GM23248 (cell line): ENCODE measurements around the gene KIF18B.

ENCODE experiments used
- EZH2 ChIP-seq: fragments of 200-600 bp; sonication (generic); IDR thresholded peaks from 2 replicates; pipeline ENCODE4 v1.6.1; 2018; ENCODE audit warnings: antibody characterized with exemption, mild to moderate bottlenecking; ENCODE audit not compliant: insufficient read depth, poor library complexity, severe bottlenecking
- EZH2phosphoT487 ChIP-seq: fragments of 200-600 bp; sonication (generic); IDR thresholded peaks from 2 replicates; pipeline ENCODE4 v1.6.1; 2018; ENCODE audit warnings: antibody characterized with exemption, moderate library complexity, mild to moderate bottlenecking, low read depth; ENCODE audit not compliant: insufficient read depth

DNA sequence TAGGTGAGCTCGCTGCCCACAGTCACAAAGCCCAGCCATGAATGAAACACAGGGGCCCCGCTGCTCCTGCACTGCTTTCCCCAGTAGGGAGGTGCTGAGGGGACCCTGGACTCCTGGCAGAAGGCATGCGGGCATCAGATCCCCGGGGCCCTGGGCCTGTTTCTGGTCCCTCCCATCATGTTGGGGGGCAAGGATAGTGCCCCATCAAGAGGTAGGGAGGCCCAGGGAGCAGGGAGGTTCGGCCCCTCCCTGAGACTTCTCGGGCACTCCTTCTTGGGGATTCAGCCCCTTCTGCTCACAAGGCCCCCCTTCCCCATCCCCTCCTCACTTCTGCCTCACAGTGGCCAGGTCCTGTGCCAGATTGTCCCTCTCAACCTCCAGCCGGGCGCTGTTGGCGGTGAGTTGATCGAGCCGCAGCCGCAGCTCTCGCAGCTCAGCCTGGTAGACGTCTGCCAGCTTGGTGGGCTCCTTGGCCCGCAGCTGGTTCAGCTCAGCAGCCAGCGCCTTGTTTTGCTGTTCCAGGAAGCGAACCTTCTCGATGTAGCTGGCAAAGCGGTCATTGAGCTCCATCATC lies 32.8 kb downstream of the KIF18B start:
- TF ChIP-seq EZH2 = no peak
- no peak for TF ChIP-seq EZH2phosphoT487
